NK-92 treated with Interleukin-12 subunit alpha and Interleukin-12 subunit beta, amount 100 ng/mL, for 24 hours (cell line): ENCODE data around the gene CCS.
"Not testable (repeated sequence)": the region's sequence is repeated elsewhere in the genome, so short reads cannot be mapped to it uniquely, and the experiment has no call there.

Experiments used
- DNase-seq: peaks from one replicate; lab custom pipeline; 2025; lab: John Stamatoyannopoulos, UW

The CCS gene

GRCh38 chr11:66626382-66626781 is 33.4 kb downstream of the CCS start:
- DNase-seq: no peak

- DNase-seq: no peak
These were observed 33.9 kb downstream of the CCS start for GRCh38 chr11:66626926-66627325.

- DNase-seq: no peak
These were observed 35.1 kb downstream of the CCS start for GRCh38 chr11:66628061-66628603.

- no peak for DNase-seq
These were observed 36.4 kb downstream of the CCS start for GRCh38 chr11:66629356-66629755.

- no peak for DNase-seq
These were observed 38.9 kb downstream of the CCS start for GRCh38 chr11:66631883-66632282.

- no peak for DNase-seq
These were observed 40.0 kb downstream of the CCS start for GRCh38 chr11:66632952-66633351.

GRCh38 chr11:66636411-66636810 is 43.4 kb downstream of the CCS start:
- no peak for DNase-seq

GRCh38 chr11:66637557-66638176 is 44.7 kb downstream of the CCS start:
- DNase-seq: no peak

- DNase-seq: peak; percentile 96
These were observed 45.4 kb downstream of the CCS start, which contains the start of gene RBM4 for GRCh38 chr11:66638177-66639065. RBM4 (plus strand) TSS chr11:66638703; CDS start chr11:66639712, 1,009 bp downstream.

- no peak for DNase-seq
These were observed 46.3 kb downstream of the CCS start for GRCh38 chr11:66639066-66639813.

GRCh38 chr11:66639814-66640340 is 46.9 kb downstream of the CCS start:
- not testable (repeated sequence) for DNase-seq

- no peak for DNase-seq
These were observed 48.8 kb downstream of the CCS start for GRCh38 chr11:66641834-66642233.

- DNase-seq: no peak
These were observed 50.9 kb downstream of the CCS start for GRCh38 chr11:66643745-66644437.

- no peak for DNase-seq
These were observed 53.8 kb downstream of the CCS start for GRCh38 chr11:66646828-66647227.

- no peak for DNase-seq
These were observed 56.9 kb downstream of the CCS start for GRCh38 chr11:66649903-66650302.

GRCh38 chr11:66651016-66651415 is 58.0 kb downstream of the CCS start:
- no peak for DNase-seq

GRCh38 chr11:66652651-66653050 is 59.7 kb downstream of the CCS start:
- no peak for DNase-seq

GRCh38 chr11:66653123-66653522 is 60.1 kb downstream of the CCS start:
- no peak for DNase-seq
